Measurements from ENCODE around the gene USP6NL. TPM values are rescaled to one million over a fixed set of nuclear protein-coding genes. Genes with fewer than 3 reads are reported as not detected.
"Not testable (repeated sequence)": the region's sequence is repeated elsewhere in the genome, so short reads cannot be mapped to it uniquely, and the experiment has no call there.

The USP6NL gene
- total RNA-seq, 2 donors from 2014 or later = 9.6 to 10.5 TPM

DNA sequence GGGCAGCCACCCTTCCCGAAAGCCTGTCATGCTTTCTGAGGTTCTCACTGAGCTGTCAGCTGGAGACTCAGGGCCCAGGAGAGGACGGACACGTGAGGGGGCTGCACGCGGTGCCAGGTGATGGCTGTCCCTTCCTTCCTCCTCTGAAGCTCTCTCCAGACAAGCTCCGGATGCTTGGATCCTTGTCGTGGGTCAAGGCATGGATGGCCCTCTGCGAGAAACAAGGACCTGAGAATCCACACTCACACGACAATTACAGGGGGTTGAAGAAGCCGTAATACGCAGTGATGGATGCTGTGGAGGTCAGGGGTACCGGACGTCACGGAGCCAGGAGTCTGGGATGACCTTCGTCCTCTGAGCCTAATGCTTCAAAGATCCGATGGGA is 170.3 kb downstream of the USP6NL start:
- Histone ChIP-seq H3K36me3 (no peaks in the 10 kb centered on the region), H3K4me1 (no peaks in the 10 kb centered on the region), H3K27me3 (no peaks in the 10 kb centered on the region), H3K9me3 (no peaks in the 10 kb centered on the region), H3K27ac (no peak overlapping the region), H3K4me3 (no peak overlapping the region)
- TF ChIP-seq, protein P1, sequence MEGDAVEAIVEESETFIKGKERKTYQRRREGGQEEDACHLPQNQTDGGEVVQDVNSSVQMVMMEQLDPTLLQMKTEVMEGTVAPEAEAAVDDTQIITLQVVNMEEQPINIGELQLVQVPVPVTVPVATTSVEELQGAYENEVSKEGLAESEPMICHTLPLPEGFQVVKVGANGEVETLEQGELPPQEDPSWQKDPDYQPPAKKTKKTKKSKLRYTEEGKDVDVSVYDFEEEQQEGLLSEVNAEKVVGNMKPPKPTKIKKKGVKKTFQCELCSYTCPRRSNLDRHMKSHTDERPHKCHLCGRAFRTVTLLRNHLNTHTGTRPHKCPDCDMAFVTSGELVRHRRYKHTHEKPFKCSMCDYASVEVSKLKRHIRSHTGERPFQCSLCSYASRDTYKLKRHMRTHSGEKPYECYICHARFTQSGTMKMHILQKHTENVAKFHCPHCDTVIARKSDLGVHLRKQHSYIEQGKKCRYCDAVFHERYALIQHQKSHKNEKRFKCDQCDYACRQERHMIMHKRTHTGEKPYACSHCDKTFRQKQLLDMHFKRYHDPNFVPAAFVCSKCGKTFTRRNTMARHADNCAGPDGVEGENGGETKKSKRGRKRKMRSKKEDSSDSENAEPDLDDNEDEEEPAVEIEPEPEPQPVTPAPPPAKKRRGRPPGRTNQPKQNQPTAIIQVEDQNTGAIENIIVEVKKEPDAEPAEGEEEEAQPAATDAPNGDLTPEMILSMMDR (IDR thresholded peaks at IDR 0.05) = no peak
- DNase-seq (ENCODE audit: low spot score) = no peak

DNA sequence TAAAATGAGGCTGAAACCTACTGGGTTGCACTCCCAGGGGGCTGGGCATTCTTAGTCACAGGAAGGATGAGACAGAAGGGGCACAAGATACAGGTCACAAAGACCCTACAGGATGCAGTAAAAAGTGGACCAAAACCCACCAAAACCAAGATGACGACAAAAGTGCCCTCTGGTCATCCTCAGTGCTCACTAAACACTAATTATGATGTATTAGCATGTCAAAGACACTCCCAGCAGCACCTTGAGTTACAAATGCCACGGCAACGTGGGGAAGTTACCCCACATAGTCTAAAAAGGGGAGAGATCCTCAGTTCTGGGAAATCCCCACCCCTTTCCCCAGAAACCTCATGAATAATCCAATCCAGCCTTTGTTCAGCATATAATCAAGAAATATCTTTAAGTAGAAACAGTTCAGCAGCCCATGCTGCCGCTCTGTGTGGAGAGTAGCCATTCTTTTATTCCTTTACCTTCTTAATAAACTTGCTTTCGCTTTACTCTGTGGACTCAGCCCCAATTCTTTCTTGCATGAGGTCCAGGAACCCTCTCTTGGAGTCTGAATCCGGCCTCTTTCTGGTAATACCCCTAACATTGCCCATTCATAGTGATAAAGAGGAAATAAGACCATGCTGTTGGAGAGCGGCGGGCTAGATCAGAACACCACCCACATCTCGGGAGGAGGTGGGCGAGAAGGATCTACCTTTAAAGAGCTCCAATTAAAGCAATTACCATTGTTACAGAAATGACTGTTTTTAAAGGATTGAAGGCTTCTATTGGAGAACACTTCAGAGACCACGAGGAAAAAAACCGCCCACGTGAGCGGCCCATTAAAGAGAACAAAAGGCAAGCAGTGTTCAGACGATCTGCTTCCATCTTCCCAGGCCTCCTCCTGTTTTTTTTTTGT is 170.9 kb downstream of the USP6NL start:
- Histone ChIP-seq H3K9me3 (no peaks in the 10 kb centered on the region), H3K27ac (no peak overlapping the region), H3K27me3 (no peaks in the 10 kb centered on the region), H3K4me1 (no peaks in the 10 kb centered on the region), H3K36me3 (no peaks in the 10 kb centered on the region), H3K4me3 (no peak overlapping the region)
- DNase-seq (ENCODE audit: low spot score) = peak; percentile 36
- TF ChIP-seq, protein P1 (IDR thresholded peaks at IDR 0.05) = no peak

DNA sequence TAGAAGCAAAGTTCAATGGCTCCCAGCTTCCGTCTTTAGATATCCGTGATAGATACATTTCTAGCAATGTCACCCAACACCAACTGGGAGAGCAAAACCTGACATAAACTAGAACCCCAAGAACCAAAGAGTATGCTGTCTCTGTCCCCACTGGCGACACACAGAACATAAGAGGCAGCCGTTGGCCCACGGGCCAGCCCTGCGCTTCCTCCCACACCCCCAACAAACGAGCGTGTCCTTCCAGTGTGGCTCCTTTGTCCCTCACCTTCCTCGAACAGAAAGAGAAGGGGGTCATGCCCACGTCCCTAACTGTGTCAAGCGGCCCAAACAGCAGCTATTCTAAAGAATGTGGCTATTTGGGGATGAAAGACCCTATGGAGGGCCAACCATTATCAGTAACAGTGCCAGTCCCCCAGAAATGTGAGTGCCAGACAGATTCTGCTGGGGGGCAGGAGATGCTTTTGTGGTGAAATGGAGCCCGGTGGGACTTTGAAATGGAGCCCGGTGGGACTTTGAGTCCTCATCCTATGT is 171.9 kb downstream of the USP6NL start:
- Histone ChIP-seq H3K27ac (no peak overlapping the region), H3K4me3 (no peak overlapping the region), H3K36me3 (no peaks in the 10 kb centered on the region), H3K27me3 (no peaks in the 10 kb centered on the region), H3K9me3 (no peaks in the 10 kb centered on the region), H3K4me1 (no peaks in the 10 kb centered on the region)
- DNase-seq (ENCODE audit: low spot score) = peak; percentile 40
- TF ChIP-seq, protein P1 (IDR thresholded peaks at IDR 0.05) = no peak

DNA sequence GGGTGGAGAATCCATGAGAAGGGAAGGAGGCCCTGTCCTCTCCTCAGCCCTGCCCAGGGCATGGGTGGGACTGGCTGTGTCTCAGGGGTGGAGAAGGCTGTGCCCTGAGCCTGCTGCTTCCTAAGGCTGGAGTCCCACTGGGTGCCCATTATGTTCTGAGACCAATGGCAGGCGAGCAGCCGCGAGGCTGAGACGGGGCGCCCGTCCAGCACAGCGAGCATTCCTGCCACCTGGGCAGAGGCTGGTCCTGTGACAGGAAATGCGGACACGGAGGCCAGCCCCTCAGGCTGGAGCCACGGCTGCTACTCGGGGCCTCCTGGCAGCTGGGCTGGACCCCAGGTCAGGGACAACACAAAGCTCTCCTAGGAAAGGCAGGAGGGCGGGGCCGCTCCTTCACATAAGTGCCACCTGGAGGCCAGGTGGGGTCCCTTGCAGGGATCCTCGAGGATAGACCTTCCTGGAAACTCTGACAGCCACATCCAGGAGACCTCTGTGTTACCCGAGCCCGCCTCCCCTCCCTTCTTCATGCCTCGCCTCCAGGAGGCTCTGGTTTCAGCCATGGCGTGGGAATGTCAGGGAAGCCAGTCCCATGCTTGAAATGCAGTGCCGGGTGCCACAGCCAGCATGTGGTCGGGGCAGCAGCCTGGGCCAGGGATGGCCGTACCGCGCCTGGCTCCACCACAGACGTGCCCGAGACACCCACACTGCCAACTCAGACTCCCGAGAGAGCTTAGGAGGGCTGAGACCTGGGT is 173.9 kb downstream of the USP6NL start:
- Histone ChIP-seq H3K27me3 (no peaks in the 10 kb centered on the region), H3K4me3 (no peak overlapping the region), H3K4me1 (no peaks in the 10 kb centered on the region), H3K27ac (no peak overlapping the region), H3K9me3 (no peaks in the 10 kb centered on the region), H3K36me3 (no peaks in the 10 kb centered on the region)
- DNase-seq (ENCODE audit: low spot score) = peak; percentile 30
- TF ChIP-seq, protein P1 (IDR thresholded peaks at IDR 0.05) = no peak

DNA sequence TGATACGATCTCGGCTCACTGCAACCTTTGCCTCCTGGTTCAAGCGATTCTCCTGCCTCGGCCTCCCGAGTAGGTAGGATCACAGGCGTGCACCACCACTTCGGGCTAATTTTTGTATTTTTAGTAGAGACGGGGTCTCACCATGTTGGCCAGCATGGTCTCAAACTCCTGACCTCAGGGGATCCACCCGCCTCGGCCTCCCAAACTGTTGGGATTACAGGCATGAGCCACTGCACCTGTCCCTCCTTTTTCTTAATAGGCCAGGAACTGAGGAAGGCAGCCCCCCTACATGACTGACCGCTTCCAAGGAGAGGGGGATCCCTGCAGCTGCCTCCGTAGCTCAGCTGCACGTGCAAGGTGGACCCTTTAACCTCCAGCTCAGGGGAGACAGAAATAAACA is 175.0 kb downstream of the USP6NL start:
- H3K27ac ChIP-seq, H3K4me3 ChIP-seq, H3K4me1 ChIP-seq, H3K36me3 ChIP-seq, H3K27me3 ChIP-seq, H3K9me3 ChIP-seq: not testable (repeated sequence)
- peak; percentile 23 for DNase-seq (ENCODE audit: low spot score)

DNA sequence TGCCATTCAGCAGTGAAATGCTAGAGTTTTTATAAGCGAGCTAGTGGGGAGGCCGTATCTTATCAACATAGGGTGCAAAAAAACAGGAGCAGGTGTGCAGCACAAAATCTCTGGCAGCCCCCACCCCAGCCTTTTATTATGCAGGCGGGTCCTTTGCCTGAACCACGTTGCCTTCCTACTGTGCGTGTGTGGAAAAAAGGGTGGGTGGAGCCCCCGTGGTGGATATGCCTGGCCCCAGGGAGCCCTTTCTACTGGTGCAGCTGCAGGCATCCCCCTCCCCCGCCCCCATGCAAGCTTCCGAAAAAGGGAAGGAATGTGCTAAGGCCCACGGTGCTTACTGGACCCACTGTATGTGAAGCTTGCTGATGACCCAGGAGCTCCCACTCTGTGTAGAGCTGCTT is 175.9 kb downstream of the USP6NL start:
- DNase-seq (ENCODE audit: low spot score) = no peak
- H3K36me3 ChIP-seq = no peaks in the 10 kb centered on the region

More for the DNA sequence above, 175.9 kb downstream of the USP6NL start:
- Histone ChIP-seq H3K27me3 (no peaks in the 10 kb centered on the region), H3K4me1 (no peaks in the 10 kb centered on the region), H3K27ac (no peak overlapping the region), H3K4me3 (no peak overlapping the region), H3K9me3 (no peaks in the 10 kb centered on the region)
- TF ChIP-seq, protein P1 (IDR thresholded peaks at IDR 0.05) = no peak

All from right atrium auricular region (tissue), 2 donors.